ENCODE measurements around the gene IMMT.

The IMMT gene

GRCh38 chr2:86195808-86196387 lies 636 bp upstream of the IMMT start:
- no peak for DNase-seq

- peak; percentile 97 for DNase-seq
These were observed 559 bp downstream of the IMMT start for GRCh38 chr2:86194751-86195054.

GRCh38 chr2:86193901-86194567 lies 1.2 kb downstream of the IMMT start:
- DNase-seq: no peak

GRCh38 chr2:86189782-86190416 lies 5.4 kb downstream of the IMMT start:
- DNase-seq: no peak

GRCh38 chr2:86186431-86186830 lies 8.8 kb downstream of the IMMT start:
- no peak for DNase-seq

GRCh38 chr2:86185517-86186212 lies 9.6 kb downstream of the IMMT start:
- no peak for DNase-seq

- no peak for DNase-seq
These were observed 18.7 kb downstream of the IMMT start for GRCh38 chr2:86176597-86176996.

GRCh38 chr2:86175828-86176227 lies 19.4 kb downstream of the IMMT start:
- no peak for DNase-seq

GRCh38 chr2:86174445-86174844 lies 20.8 kb downstream of the IMMT start:
- no peak for DNase-seq

- no peak for DNase-seq
These were observed 22.7 kb downstream of the IMMT start for GRCh38 chr2:86172610-86173009.

GRCh38 chr2:86171295-86171694 lies 24.0 kb downstream of the IMMT start:
- DNase-seq: no peak

GRCh38 chr2:86170449-86170848 lies 24.8 kb downstream of the IMMT start:
- DNase-seq: no peak

GRCh38 chr2:86160156-86160952 lies 34.9 kb downstream of the IMMT start:
- DNase-seq: no peak

GRCh38 chr2:86158286-86158685 lies 37.0 kb downstream of the IMMT start:
- no peak for DNase-seq

GRCh38 chr2:86157009-86157556 lies 38.2 kb downstream of the IMMT start:
- no peak for DNase-seq

- no peak for DNase-seq
These were observed 44.8 kb downstream of the IMMT start for GRCh38 chr2:86150502-86150901.

- no peak for DNase-seq
These were observed 47.5 kb downstream of the IMMT start for GRCh38 chr2:86147793-86148192.

GRCh38 chr2:86143926-86144685 lies 51.2 kb downstream of the IMMT start:
- DNase-seq: no peak

GRCh38 chr2:86143307-86143706 lies 52.0 kb downstream of the IMMT start:
- DNase-seq: no peak

GRCh38 chr2:86142436-86143257 lies 52.6 kb downstream of the IMMT start:
- DNase-seq: no peak

- DNase-seq: no peak
These were observed 54.3 kb downstream of the IMMT start for GRCh38 chr2:86140969-86141392.
